GM23248 (cell line): Measurements from ENCODE around the gene GTF2IRD1.

Experiments used
- EZH2 ChIP-seq: fragments of 200-600 bp; sonication (generic); IDR thresholded peaks from 2 replicates; pipeline ENCODE4 v1.6.1; 2018; ENCODE audit warnings: antibody characterized with exemption, mild to moderate bottlenecking; ENCODE audit not compliant: insufficient read depth, poor library complexity, severe bottlenecking
- EZH2phosphoT487 ChIP-seq: fragments of 200-600 bp; sonication (generic); IDR thresholded peaks from 2 replicates; pipeline ENCODE4 v1.6.1; 2018; ENCODE audit warnings: antibody characterized with exemption, moderate library complexity, mild to moderate bottlenecking, low read depth; ENCODE audit not compliant: insufficient read depth

GRCh38 chr7:74518654-74519053, 64.9 kb downstream of the GTF2IRD1 start:
- TF ChIP-seq EZH2phosphoT487 (no peak), EZH2 (no peak)
